GM19025 (cell line): ENCODE data around the gene TEX2.

Experiments used
- ATAC-seq: cut with Tn5 transposase; IDR thresholded peaks from one replicate; pipeline ENCODE4 v1.9.1; 2021; ENCODE audit warnings: mild to moderate bottlenecking, low read depth, moderate library complexity; ENCODE audit not compliant: unreplicated experiment

TEX2 gene

DNA sequence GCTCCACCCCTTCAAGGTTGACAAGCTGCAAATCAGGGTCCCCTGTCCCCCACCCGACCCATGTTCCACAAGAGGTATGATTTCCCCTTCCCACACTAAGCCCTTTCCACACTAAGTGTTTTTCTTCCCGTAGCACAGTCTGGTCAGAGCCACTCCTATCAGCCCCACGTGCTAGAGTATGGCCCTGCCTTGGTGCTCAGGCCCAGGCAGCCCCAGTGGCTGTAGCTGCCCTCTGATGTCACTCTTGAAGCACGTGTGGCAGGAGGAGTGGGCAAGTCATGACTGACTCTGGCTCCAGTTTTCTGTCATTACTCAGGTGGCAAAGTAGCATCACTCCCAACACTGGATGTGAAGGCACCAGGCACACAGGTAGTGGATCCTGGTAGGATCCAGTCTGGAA, 97.7 kb downstream of the TEX2 start:
- ATAC-seq = no peak

DNA sequence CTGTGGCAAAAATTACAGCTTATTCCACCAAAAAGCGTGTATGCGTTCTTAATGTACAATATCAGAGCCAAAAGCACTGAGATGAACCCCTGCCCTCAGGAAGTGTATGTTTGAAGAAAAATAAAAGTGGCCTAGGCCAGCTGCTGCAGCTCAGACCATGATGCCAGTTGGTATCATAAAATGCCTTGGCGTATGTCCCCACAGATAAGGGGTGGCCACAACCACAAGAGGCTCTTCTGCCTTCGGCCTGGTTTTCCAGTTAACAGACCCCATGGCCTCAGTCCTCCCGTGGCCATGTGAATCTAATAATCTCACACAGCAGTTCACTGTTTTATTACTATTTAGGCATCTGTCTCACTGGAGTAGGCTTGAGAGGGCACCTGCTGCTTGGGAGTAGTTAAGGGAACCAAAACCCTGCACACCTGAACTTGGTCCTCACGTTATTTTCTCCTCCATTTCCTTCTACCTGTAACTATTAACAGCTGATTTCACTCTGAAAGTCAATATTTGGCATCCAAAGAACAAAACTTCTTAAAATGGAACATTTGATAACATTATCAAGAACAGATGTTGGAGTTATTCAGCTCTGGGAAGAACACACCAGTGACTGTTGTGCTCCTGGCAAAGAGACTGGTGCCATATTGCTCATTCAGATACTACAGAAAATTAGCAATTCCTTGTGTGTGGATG, 98.3 kb downstream of the TEX2 start:
- ATAC-seq = no peak

- no peak for ATAC-seq
Observed at GRCh38 chr17:64163468-64163867, 99.6 kb downstream of the TEX2 start.

- no peak for ATAC-seq
Observed at GRCh38 chr17:64162554-64162953, 100.5 kb downstream of the TEX2 start.

DNA sequence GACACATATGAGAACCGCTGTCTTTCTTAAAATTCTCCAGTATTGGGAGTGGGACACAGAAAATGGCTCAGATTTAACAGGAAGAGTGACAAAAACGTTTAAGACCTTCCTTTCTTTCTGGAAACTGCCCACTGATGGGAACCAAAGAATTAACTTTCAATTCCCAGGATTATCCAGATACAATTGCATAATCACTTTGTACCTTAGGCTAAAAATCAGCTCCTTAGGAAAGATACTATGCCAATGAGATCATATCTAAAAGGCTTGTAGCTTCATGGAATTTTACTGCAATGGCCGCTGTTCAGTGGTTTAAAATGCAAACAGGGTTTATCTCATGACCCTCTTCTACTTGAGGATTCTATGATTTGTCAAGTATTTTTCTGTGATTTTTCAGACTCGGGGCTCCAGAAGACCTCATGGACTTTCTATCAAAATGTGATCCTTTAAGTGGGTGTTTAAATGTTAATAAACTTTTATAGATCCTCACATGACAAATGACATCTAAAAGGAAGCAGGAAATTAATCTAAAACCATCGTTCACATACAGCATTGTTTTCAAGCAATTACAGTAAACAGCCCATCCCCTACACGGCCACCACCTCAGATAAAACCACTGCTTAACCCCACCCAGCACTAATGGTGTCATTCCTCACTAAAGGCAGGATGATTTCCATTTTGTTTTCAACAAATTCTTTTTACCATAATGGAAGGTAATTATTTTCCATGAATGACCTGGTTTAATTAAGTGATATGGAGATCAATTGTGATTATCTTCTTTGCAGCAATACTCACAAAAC, 101.5 kb downstream of the TEX2 start:
- ATAC-seq = no peak

DNA sequence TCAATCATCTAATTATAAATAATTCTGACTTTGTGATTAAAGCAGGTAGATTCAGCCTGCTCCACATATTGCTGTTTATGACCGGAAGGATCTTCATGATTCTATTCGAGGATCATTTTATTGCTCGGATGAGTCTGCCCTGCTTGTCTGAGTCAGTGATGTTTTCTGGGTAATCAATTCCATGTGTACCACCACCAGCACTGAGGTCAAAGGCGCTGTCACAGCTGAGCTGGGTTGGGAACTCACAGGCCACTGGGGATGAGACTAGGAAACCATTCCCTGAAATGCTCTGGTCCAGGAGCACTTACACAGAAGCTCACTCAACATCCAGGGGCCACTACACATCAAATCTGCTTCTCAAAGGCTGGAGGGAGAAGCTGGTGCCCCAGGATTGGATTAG, 102.7 kb downstream of the TEX2 start:
- no peak for ATAC-seq

- ATAC-seq = no peak
Observed at GRCh38 chr17:64158831-64159590, 104.0 kb downstream of the TEX2 start.

DNA sequence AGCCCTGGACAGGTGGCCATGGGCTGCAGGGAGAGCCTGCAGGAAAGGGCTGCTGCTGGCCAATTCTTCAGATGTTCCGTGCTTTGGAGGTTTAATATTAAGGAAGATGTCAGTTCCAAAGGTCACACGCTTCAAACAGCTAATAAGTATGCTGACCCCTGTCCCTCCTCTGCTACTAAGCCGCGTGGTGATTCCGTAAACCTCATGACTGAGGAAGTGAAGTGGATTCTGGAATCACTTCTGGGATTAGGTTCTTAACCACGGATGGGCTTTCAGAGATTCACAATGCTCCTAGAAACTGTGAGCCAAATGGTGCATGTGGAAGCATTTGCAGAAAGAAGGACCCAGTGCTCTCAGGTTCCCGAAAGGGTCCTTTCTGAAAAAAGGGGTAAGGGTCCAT, 104.7 kb downstream of the TEX2 start:
- no peak for ATAC-seq

GRCh38 chr17:64157669-64158180, 105.3 kb downstream of the TEX2 start:
- ATAC-seq = no peak

DNA sequence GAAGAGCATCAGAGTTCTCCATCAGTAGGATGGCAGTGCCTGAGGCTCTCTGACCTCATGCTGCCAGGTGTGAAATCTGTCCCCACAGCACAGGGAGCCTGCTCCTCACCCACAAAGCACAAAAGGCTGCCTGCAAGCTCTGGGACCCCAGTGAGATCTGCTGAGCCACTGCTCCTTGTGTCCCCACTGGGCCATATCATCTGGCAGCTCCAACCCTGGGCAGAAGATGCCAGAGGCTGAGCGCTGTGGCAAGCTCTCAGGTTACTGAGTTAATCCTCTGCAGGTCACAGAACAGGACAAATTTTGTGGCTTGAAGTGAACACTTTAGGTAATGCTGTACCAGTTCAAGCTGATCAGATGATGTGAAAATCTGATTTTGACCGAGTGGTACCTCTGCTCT, 106.4 kb downstream of the TEX2 start:
- no peak for ATAC-seq

DNA sequence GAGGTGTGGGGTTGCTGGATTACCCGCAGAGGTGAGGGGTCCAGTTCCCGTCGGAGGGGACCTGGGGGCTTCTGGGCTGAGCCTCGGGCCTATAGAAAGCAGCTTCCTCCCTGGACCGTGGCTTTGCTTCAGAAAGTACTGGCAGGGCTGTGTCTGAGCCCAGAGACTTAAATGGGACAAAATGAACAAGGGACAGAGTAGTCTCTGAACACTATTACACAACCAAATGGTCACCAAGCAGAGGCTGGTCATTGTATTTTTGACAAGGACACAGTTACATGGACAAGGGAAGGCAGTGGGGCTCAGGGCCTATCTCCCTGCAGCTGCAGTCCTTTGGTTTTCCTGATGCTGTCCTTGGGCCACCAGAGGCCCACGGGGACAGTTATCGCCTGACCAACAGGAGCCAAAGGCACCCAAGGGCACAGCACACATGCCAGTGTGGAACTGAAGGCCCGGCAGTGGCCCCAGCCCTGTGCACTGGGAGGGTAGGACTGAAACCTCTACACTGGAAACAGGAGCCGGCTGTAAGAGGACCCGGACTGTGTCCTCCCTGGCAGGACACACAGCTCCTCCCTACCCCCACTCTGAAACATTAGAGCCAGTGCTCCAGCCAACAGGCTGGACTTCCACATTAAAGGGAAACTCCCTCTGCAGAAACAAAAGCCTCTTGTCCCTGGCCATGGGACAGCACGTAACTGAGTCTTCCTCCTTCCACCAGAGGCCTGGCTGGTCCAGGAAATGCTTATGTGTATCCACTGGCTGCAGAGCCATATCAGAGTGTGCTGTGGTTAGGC, 107.1 kb downstream of the TEX2 start:
- ATAC-seq = no peak

GRCh38 chr17:64155129-64155528, 107.9 kb downstream of the TEX2 start:
- no peak for ATAC-seq

- ATAC-seq = no peak
Observed at GRCh38 chr17:64154717-64155116, 108.3 kb downstream of the TEX2 start.

DNA sequence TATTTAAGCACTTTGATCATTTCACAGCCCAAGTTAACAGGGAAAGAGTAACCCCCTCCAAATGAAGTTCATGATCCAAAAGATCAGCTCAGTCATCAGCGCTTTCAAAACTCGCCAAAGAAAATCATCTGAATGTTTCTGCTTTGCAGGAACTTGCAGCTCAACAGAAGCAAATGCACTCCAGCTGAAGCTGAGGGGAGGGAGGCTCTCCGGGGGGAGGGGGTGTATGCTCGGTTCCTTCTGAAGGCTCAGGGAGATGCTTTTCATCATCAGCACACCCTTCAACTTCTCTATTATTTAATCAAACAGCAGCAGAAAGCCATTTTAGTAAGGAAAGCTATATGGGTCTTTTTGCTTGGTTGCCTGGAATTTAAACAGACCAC, 108.8 kb downstream of the TEX2 start:
- no peak for ATAC-seq

- no peak for ATAC-seq
Observed at GRCh38 chr17:64153565-64154312, 109.3 kb downstream of the TEX2 start.

DNA sequence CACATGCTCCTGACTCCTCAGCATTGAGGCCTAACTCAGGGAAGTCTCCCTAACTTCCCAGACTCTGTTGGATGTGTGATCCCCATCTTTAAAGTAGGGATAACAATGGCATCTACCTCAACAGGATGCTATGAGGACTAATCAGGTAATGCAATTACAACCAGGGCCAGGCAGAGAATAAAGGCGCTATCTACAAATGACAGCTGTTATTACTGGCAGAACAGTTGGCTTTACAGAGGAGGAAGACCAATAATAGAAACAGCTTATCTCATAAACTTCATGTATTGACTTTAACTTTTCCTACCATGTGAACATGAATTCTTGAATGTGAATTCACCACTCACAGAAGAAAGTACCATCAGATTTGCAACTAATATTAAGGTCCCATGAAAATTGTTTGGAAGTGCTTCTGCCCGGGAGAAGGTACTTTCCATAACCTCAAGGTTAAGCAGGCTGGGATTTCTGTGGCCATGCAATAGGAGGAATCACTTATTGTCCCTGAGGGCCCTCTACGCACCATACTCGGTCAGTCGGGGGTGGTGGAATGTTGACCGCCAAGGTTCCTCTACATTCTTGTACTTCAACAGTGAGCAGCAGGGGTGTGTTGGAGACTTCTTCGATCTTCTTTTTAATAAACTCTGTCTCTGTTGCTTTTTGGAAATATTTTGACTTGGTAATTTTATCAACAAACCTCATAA, 110.5 kb downstream of the TEX2 start:
- no peak for ATAC-seq

DNA sequence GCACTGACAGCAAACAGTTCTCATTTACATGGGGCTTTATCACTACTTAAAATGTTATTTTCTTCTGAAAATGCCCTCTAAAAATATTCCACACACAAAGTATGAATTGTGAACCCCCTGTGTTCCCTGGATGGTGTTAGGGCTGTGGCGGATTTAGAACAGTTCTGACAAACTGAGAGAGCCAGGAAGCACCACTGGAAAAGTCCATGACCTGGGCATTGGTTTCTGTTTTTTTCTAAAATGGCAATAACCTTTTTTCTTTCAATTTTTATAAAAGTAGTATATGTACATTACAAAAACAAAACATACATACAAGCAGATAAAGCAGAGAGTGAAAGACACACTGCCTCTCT, 112.1 kb downstream of the TEX2 start:
- ATAC-seq = no peak

- ATAC-seq = no peak
Observed at GRCh38 chr17:64150237-64151015, 112.6 kb downstream of the TEX2 start.

DNA sequence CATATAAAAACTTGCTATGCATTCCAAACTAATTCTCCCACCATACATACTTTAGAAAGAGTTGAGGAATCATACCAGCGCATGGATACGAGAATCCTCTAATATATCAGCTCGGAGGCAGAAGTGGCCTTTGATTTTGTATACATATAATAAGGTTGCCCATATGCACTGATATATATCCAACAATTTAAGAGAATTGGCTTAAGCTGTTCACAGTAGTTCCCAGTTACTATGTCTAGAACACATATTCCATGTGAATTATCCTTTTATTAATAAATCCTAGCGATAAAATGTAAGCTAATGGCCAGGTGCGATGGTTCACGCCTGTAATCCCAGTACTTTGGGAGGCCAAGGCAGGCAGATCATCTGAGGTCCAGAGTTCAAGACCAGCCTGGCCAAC, 113.9 kb downstream of the TEX2 start:
- ATAC-seq = no peak
